HEK293T (cell line): Measurements from ENCODE around the gene OR52N2.

Experiments used
- BHLHE40 ChIP-seq: fragments of 450-650 bp; IDR thresholded peaks from 2 replicates; pipeline ENCODE4 v1.6.1; 2016; ENCODE audit warnings: mild to moderate bottlenecking, moderate library complexity, borderline replicate concordance
- CTBP1 ChIP-seq: fragments of 450-650 bp; IDR thresholded peaks from 2 replicates; pipeline ENCODE4 v1.6.1; 2016; ENCODE audit warnings: borderline replicate concordance
- ELF4 ChIP-seq: fragments of 450-650 bp; IDR thresholded peaks from 2 replicates; pipeline ENCODE4 v1.6.1; 2017; ENCODE audit warnings: antibody characterized with exemption
- FOXA1 ChIP-seq: fragments of 450-650 bp; IDR thresholded peaks from 2 replicates; pipeline ENCODE4 v1.6.1; 2016; ENCODE audit warnings: mild to moderate bottlenecking
- LEF1 ChIP-seq: fragments of 450-650 bp; IDR thresholded peaks from 2 replicates; pipeline ENCODE4 v1.6.1; 2017; ENCODE audit warnings: mild to moderate bottlenecking, borderline replicate concordance
- SUZ12 ChIP-seq: fragments of 450-650 bp; IDR thresholded peaks from 2 replicates; pipeline ENCODE4 v1.6.1; 2016; ENCODE audit warnings: mild to moderate bottlenecking

GRCh38 chr11:5831196-5831829, 22.6 kb downstream of the OR52N2 start:
- TF ChIP-seq FOXA1, result no peak
- no peak for TF ChIP-seq CTBP1
- no peak for TF ChIP-seq LEF1
- TF ChIP-seq SUZ12, result no peak
- TF ChIP-seq ELF4, result no peak
- TF ChIP-seq BHLHE40, result no peak
